Transverse colon (tissue), 4 donors: ENCODE data around the gene STARD4.

ENCODE experiments used
- CTCF ChIP-seq, 5 experiments: fragments of 200-600 bp in 3 of 5; fragments of 450-650 bp in 2 of 5; sonication (generic) in 3 of 5; IDR thresholded peaks; 1 replicate in 2 of 5; 2 replicates in 3 of 5; pipeline ENCODE4 v1.5.1; 2016 to 2017; ENCODE audit warnings: antibody characterized with exemption in 5 of 5, inconsistent platforms in 3 of 5, mild to moderate bottlenecking in 2 of 5, moderate library complexity in 1 of 5
- EP300 ChIP-seq: sonication (generic); formaldehyde crosslinking; IDR thresholded peaks from one replicate; pipeline ENCODE4 v1.6.1; 2017; ENCODE audit warnings: antibody characterized with exemption, low read depth
- POLR2A ChIP-seq: fragments of 450-650 bp; IDR thresholded peaks from one replicate; pipeline ENCODE4 v1.6.1; 2016; ENCODE audit warnings: antibody characterized with exemption, mild to moderate bottlenecking, moderate library complexity
- POLR2AphosphoS5 ChIP-seq, 3 donors: sonication (generic); formaldehyde crosslinking; IDR thresholded peaks; one replicate each; pipeline ENCODE4 v1.6.1; 2016; ENCODE audit warnings: antibody characterized with exemption in 3 of 3

GRCh38 chr5:111502956-111503355, 9.4 kb downstream of the STARD4 start:
- TF ChIP-seq POLR2AphosphoS5 (IDR thresholded peaks at IDR 0.05) (no peak), CTCF (IDR thresholded peaks at IDR 0.05) (no peak), EP300 (no peak), POLR2A (no peak)
